Activated gamma-delta T cell treated with anti-CD3 and anti-CD28 coated beads, Interleukin-2, amount 50 U/mL, for 16 hours (primary cell): ENCODE measurements around the gene STK39.

Experiments used
- DNase-seq: peaks from one replicate; pipeline ENCODE4 v3.0.0-alpha.2; 2020; ENCODE audit warnings: low read depth

STK39 gene

DNA sequence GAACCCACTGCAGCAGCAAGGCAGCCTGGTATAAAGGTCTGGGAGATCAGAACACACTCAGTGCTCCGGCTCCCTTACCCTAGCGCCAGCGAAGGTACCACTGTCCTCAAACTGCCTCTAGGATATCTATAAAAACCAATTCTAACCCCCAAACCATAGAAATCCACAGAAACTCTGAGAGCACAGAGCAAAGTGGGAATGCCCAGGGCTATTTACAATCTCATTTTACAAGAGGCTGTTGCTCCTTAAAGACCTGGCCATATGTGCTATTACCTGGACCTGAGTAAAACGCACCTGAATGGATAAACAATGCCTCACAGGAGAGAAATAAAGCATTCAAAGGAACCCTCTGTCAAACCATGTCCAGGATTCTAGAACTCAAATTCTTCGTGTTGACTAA is 4.3 kb downstream of the STK39 start:
- DNase-seq, result no peak

DNA sequence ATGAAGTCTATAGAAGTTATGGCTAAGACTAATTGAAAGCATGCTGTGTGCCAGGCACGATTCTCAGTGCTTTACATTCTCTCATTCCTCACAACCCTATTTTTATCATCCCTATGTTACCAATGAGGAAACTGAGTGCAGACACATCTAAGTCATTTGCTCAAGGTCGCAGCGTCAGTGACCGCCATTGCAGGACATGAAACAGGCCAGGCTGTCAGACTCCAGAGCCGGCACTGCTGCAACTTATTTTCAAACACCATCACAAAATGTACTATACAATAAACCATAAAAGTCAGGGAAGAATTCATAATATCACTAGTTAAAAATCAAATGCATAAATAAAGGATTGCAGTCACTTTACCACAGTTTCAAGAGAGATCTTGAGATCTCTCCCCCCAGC is 5.6 kb downstream of the STK39 start:
- no peak for DNase-seq

DNA sequence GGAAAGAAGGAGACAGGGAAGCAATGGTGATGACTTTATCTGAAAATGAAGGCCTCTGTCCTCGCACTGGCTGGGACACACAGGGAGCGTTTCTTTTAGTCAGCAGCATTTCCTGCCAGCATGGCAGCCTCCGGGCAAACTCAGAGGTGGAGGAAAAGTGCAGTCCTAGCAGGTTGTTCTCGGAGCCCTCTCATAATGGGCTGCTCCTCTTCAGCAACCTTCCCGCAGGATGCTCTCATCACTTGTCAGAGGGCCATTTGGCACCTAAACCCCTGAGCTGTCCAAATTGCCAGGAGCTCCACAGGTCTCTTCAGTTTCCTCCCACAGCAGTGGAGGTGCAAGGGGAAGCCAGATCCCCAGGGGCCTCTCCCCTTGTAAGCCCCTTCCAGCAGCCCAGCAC is 6.2 kb downstream of the STK39 start:
- DNase-seq, result no peak

DNA sequence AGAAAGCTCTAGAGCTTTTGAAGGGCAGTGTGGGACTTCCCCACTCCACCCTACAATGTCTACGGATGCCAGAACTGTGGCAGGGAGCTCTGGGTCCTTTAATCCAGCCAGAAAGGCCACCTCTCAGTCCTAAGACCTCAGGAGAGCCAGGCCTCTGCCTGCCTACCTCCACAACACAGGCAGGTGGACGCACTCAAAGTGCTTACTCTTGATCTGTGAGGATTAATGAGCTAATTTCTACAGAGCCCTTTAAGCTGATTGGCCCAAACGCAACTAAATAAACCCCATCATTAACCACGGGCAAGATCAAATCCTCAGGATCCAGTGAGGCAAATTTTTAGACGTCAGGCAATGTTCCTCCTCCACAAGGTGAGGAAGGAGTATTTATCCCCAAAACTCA is 8.1 kb downstream of the STK39 start:
- DNase-seq, result no peak

DNA sequence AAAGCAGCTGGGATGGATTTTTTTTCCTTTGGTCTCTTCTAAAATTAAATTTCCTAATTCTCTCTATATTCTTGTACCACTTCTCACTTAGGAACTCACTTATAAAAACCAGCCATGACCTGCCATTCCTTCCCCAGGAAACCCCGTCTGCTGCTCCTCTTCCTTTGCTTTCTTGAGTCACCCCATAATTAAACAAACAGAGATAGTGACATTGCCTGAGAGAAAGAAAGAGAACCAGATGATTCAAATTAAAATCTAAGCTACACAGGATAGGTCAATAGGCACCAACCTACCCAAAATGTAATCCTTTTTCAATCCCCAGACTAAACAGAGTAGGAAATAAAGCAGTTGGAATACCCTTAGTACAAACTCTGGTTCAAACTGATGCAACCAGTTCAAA is 9.7 kb downstream of the STK39 start:
- no peak for DNase-seq

DNA sequence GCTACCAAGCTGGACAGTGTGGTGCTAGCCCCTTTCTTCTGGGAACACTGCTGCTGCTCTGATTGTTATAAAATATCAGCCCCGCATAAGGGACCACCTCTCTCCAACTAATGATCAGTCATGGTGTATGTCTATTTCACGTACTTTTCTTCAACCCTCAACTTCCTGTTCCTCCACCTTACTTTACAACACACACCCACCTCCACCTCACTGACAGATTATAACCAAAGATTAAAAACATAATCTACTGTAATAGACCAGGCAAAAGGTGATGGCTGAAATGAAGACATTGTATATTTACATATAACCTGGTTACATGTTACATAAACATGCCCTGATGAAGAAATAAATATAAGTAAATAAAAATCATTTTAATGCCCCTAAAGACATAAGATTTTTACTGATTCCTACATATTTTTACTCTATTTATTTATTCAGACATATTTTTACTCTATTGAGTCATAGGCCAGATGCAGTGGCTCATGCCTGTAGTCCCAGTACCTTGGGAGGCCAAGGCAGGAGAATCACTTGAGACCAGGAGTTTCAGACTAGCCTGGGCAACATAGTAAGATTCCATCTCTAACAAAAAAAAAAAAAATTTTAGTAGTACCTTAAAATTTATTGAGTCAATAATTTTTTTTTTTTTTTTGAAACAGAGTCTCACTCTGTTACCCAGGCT is 12.8 kb downstream of the STK39 start:
- DNase-seq, result no peak

DNA sequence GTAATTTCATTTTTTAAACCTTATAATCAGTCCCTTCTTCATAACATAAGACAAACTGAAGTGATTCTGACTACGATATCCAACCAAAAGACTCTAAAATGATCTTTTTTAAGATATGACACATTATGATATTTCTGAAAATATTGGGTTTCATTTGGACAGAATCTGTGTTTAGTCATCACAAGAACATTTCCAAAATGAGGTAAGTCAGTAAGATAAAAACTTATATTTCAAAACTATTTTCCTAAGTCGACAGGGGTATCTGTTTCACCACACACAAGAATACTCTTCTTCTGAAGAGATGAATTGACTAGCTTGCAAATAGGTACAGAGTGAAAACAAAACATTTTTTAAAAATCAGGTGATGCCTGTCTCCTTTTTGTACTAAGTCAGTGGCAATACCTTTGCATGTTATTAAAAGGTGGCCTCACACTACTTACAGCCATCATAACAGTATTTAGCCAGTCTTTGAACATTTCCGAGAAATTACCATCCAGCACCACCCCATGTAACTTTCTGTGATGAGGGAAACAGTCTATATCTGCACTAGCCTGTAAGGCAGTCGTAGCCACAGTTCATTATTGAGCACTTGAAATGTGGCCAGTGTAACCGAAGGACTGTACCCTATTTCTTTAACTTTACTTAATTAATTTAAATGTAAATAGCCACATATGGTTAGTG is 13.5 kb downstream of the STK39 start:
- DNase-seq, result no peak

DNA sequence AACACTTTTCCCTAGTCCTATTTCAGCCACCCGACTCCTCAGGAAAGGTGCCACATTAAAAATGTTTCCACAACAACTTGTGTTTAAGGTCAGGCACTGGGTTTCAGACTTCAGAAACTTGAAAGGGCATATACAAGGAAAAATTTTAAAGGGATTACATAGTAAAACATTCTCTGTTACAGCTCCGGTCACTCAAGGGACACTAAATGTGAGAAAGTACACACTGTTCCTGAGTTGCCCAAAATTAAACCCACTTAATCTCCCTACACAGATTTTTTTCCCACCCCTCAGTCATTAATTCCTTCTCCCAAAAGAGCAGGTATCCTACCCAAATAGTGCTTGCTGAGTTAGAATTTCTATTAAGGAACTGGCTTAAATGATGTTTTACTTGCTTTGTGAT is 14.2 kb downstream of the STK39 start:
- no peak for DNase-seq

DNA sequence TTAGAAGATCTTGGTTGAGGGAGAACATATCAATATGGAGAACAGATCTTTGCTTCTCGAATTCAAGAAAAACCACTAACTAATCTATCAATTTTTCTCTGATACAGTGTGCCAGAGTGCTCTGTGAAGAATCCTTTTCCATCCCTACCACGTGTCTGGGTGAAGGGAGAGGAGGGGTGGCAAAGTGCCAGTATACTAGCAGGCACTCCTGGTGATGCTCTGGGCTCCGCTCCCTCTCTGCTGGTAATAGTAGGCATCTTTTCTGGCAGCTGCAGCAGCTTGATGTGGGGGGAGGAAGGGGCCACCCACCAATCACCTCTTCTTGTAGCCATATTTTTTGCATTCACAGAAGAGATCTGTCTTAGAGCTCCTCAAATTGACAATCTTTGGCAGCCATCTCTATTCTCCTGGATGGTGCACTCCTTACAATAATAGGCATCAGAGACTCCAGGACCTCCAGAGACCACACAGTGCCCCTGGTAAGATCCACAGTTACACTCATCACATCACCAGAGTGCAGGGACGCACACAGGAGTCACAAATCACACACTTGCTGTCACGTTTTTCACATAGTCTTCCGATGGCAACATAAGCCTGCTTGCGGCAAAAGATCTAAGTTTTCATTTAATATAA is 15.7 kb downstream of the STK39 start:
- DNase-seq, result no peak

DNA sequence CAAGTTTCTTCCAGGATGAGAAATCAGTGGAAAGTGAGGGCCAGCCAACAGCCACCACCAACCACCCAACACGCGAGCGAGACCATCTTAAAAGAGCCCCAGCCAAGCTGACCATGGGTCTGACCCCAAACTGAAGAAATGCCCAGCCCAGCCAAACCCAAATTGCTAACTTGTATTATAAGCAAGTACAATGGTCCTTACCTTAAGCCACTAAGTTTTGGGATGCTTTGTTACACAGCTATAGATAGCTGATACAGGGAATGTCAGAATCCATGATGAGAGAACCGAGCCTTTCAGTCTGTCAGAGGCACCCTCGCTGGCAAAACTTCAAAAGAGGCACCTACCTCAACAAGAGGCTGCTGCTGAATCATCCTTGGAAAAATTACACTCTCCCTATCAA is 17.0 kb downstream of the STK39 start:
- DNase-seq, result no peak

DNA sequence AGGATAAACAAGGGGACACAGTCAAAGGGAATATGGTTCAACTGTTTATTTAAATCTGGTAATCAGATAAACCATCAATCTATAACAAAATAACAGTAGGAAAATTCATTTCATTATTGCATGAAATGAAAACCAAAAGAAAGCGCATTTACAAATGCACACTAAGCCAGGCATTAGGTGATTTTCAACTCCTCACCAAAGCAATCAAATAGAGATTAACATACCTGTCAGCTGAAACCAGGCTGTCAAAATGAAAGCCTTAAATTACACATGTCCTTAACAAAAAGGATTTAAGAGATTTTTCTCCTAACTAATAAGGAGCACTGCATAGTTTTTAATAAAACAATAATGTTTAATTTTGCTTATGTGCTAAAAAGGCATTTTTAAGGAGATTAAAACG is 23.0 kb downstream of the STK39 start:
- no peak for DNase-seq

DNA sequence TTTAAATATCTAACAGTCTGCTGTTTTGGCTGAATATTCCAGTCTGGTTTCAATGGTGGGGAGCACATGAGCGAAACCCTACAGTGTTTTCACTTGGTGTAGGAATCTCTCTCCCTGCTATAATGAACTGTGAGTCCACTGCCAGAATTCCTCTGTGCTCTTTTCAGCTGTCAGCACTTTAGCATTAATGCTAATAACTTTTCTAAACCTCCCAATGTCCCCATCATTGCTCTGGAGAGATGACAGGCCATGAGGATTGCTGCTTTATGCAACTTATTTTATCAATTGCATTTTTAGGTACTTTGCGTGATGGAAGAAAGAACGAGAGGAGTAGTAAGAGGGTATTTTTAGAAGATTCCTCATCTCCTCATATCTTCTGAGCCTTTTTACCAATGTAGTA is 25.3 kb downstream of the STK39 start:
- no peak for DNase-seq

DNA sequence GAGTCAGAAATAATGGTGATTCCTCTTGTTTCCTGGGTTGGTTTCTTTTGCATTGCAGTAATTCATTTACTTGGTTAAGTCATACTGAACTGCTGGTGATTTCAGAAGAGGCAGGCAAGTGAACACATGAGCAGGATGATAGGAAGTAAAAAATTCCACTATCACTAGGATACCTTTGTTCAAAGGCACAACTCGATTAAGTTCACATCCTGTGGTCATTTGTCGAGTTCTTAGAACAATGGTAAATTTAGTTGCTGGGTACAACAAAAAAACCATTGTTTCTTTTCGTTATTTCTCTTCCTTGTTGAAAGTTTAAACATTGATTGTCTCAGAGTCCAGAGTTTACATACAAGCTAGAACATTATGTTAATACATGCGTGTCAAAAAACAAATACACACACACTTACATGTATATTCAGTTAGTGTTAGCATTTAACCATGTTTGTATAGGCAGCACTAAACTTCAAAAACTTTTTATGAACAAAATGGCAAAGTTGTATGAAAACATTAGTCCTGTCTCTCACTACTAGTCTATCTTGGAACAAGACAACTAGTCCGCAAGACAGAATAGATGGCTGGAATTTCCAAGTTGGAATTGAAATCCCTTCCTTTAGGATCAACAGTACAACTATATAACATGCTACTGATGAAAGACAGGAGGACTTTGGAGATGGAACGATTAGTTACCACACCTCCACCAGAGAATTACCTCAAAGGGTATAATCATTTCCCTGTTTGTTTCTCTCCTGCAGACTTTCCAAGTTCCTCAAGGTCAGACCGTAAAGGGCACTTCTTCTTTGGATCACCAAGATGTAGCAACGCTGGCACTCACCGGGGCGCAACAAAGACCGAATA is 26.2 kb downstream of the STK39 start:
- no peak for DNase-seq

DNA sequence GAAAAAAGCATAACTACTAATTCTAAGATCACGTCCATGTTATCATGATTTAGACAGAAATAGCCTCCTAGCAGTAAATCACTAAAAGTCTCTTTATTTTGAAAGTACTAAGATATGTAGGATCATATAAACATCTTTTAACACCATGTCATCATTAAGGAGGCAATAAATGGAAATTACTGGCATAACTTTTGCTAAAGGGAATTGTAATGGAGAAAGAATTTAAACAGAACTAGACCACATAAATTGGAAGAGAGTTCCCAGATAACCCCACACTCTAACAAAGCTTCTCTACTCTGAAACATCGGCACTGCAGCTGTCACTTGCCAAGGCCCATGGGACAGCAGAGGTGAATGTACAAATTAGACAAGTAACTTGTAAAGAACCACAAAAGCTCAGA is 29.5 kb downstream of the STK39 start:
- no peak for DNase-seq

DNA sequence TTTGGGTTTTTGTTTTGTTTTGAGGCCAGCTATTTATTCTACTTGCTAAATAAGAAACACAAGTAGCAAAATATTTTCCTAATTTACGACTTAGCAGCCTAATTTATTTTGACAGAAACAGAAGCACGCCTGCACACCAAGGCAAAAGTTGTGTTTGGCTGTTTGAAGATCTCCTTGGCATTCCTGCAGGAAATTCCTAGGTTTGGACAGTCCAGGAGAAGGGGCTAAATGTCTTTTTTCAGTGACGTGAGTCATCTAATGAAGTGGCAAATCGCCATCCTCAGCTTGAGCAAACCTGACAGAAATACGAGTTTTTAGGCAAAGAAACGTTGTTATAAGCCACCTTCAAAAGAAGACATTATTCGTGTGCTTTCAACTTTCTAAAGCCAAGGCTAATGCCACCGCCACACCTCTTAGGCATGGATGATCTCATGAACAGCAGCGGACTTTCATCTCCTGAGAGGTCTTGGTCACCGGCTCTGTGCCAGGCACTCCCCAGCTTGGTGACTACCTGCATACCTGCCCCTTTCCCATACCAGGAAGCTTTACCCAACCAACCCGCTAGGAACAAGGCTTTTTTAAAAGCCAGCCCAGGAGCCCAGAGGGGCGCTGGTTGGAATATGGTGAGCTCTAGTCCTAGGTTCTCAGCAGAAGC is 30.9 kb downstream of the STK39 start:
- DNase-seq, result no peak

DNA sequence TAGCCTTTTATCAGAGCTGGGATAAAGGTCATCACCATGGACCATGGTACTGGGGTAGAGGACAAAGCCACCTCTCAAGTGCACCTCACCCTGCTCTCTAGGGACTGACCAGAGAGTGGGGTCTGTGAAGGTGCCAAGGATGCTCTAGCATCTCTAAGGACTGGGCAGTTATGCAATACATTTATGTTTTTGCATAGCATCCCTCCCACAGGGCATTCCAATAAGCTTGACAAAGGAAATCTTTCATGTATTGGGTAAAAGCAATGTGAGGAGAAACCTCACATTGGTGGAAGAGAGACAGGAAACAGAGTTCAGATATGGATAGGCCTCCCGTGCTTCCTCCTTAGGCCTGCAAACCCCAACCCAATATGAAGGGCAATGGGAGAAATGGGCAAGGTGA is 31.6 kb downstream of the STK39 start:
- DNase-seq, result no peak

DNA sequence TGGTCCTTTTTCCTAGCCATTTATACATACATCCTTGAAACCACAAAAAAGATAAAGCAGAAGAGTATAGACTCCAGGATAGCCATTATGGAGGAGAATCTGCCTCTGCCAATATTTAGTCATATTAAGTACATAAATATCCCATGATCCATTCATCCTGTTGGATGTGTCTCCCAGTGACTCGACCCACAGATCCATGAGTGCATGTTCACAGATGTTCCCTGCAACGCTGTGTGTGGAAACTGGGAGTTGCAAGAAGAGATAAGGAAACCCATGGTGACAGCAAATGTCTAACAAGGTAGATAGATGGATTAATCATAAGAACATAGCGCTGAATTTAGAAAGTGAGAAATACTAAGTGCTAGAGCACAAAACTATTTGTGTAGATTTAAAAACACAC is 34.5 kb downstream of the STK39 start:
- DNase-seq, result no peak

DNA sequence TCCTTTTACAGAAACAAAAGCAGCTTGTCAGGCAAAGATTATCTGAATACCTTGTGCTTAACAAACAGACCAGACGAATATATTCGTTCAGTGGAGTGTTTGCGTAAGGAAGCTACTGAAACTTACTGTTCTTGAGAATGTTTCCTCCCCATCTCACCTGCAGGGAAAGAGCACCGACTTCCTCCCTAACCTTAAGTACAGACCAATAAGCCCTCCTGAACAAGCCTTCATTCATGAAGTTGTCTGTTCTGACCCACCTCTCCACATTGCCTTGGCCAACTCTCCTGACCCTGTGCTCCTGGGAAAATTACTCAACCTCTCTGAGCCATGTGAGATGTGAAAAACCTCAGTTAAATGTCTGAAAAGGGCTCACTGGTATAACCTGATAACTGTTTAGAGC is 35.2 kb downstream of the STK39 start:
- no peak for DNase-seq

DNA sequence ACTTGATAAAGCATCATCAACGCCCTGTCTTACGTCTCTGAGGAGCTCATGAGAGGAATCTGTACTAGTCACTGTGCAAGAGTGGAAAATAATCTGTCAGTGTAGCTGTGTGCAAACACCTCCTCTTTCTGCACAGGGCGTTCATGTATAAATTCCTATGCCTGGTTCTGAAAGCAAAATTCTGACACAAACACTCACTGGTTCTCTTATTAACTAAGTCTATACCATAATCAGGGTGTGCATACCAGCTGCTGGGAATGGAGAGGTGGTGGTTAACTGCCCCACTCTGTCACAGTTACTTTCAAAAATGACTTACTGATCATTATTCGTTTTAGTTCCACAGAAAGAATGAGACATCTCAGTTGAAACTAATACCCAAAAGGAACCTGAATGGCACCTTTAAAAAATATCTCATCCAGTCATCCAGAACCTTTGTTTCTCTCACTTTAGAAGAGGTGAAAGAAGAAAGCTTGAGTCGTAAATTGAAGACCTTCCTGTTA is 35.7 kb downstream of the STK39 start:
- no peak for DNase-seq

DNA sequence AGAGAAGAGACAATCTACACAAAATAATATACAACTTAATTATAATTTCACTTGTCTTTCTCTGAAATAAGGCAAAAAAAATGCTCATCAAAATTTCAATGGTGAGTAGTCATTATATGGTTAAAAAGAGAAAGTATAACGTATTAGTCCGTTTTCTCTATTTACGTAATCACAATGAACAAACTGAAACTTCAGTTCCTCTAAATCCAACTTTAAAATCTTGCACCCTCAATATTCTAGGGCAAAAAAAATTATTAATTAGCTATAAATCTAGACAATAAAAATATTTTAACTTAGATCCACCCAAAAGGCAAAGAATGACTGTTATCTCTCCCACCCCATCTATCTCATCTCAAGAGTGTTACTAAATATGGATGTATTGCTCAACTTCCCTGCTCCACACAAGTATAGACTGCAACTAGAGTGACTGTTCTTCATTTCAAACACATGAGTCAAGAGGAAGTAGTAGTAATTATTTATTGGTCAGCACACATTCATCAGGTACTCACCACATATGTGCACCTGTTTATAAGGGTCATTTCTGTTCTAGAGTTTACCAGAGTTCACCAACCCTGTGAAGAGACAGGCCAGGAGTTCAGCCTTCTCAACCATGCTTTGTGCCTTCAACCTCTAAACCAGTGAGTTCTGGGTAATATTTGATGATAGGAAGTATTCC is 36.4 kb downstream of the STK39 start:
- no peak for DNase-seq

DNA sequence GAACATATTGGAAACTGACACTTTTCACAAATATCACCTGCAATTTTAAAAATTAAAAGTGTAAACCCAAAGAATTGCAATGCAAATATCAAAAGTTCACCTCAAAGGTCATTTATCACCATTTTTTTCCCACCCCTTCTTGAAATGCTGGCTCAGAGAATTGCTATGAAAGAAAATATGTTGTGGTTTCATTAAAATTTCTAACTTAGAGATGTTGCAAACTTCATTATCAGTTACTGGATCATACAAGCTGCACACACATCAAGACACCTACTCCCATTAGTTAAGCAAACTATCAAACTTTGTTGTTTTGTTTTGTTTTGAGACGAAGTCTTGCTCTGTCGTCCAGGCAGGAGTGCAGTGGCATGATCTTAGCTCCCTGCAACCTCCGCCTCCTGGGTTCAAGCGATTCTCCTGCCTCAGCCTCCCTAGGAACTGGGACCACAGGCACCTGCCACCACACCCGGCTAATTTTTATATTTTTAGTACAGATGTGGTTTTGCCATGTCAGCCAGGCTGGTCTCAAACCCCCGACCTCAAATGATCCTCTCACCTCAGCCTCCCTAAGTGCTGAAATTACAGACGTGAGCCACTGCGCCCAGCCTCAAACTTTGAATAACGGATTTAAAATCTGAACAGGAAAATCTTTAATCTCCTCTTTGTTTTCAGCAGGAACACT is 37.0 kb downstream of the STK39 start:
- DNase-seq, result no peak
